Liver (tissue), 2 donors: ENCODE results near the gene CAMK1D.

Experiments
- YY1 ChIP-seq: IDR thresholded peaks from 2 replicates; pipeline ENCODE4 v1.6.1; 2016; ENCODE audit warnings: antibody characterized with exemption, mild to moderate bottlenecking
- TF ChIP-seq, protein P1 (sequence below): fragments of 150-350 bp; IDR thresholded peaks from 2 replicates; pipeline ENCODE4 v1.5.1; 2017; ENCODE audit warnings: improper control_type of control experiment, low read depth, low read length; ENCODE audit not compliant: missing input control
- donor health status: healthy.

DNA sequence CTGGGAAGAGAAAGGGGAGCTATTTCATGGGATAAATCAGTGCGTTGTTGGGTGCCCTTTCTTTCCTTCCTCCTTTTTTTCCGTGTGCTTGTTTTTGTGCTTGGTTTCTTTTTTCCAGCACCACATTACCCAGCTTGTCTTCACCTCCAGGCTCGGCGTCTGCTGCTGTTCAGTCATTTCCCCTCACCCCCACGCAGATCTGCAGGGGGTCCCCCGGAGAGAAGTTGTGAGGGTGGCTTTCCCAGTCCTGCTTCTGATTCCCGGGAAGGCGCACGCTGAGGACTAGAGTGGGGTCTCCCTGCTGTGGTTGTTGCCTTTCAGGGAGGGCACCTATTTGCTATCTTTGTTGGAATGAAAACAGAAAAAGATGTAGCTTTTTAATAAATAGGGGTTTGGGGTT is 1.6 kb downstream of the CAMK1D start:
- TF ChIP-seq, protein P1, sequence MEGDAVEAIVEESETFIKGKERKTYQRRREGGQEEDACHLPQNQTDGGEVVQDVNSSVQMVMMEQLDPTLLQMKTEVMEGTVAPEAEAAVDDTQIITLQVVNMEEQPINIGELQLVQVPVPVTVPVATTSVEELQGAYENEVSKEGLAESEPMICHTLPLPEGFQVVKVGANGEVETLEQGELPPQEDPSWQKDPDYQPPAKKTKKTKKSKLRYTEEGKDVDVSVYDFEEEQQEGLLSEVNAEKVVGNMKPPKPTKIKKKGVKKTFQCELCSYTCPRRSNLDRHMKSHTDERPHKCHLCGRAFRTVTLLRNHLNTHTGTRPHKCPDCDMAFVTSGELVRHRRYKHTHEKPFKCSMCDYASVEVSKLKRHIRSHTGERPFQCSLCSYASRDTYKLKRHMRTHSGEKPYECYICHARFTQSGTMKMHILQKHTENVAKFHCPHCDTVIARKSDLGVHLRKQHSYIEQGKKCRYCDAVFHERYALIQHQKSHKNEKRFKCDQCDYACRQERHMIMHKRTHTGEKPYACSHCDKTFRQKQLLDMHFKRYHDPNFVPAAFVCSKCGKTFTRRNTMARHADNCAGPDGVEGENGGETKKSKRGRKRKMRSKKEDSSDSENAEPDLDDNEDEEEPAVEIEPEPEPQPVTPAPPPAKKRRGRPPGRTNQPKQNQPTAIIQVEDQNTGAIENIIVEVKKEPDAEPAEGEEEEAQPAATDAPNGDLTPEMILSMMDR, result no peak
- TF ChIP-seq YY1, result no peak
